ENCODE results near the gene FEM1C.

The FEM1C gene

GRCh38 chr5:115545351-115545882 lies 842 bp upstream of the FEM1C start:
- H3K4me3 ChIP-seq (ENCODE audit: low read length), result peak overlapping the region; percentile 64

GRCh38 chr5:115544043-115544435 lies 536 bp downstream of the FEM1C start:
- Histone ChIP-seq H2AFZ (ENCODE audit: low read depth, low read length) (no peak overlapping the region), H3K27me3 (ENCODE audit: low read depth, low read length) (no peaks in the 10 kb centered on the region), H3K79me2 (ENCODE audit: low read length) (peaks cover 55% of the 10 kb centered on the region), H4K20me1 (ENCODE audit: insufficient read depth, low read length) (peaks cover 47% of the 10 kb centered on the region), H3K36me3 (replicated peaks; ENCODE audit: low read depth, low read length) (peaks cover 42% of the 10 kb centered on the region), H3K4me2 (ENCODE audit: low read length) (peak overlapping the region; percentile 99), H3K4me1 (ENCODE audit: low read length) (peaks cover 38% of the 10 kb centered on the region), H3K9ac (ENCODE audit: low read length) (peak overlapping the region; percentile 78), H3K27ac (ENCODE audit: low read length) (peak overlapping the region; percentile 81), H3K4me3 (ENCODE audit: low read length) (peak overlapping the region; percentile 94), H3K9me3 (ENCODE audit: insufficient read depth, low read length) (0 out of 2 replicates have a peak, but pooled peaks cover 8% of the 10 kb centered on the region)
- TF ChIP-seq CTCF (IDR thresholded peaks at IDR 0.05; ENCODE audit: low read depth, low read length) (no peak), EZH2phosphoT487 (IDR thresholded peaks at IDR 0.05; ENCODE audit: low read depth) (no peak)

More at GRCh38 chr5:115545351-115545882, 842 bp upstream of the FEM1C start:
- H3K36me3 ChIP-seq (replicated peaks; ENCODE audit: low read depth, low read length), result peaks cover 29% of the 10 kb centered on the region
- TF ChIP-seq EZH2phosphoT487 (IDR thresholded peaks at IDR 0.05; ENCODE audit: low read depth) (no peak), CTCF (IDR thresholded peaks at IDR 0.05; ENCODE audit: low read depth, low read length) (no peak)
- no peak overlapping the region for H3K27ac ChIP-seq (ENCODE audit: low read length)
- H3K27me3 ChIP-seq (ENCODE audit: low read depth, low read length), result no peaks in the 10 kb centered on the region
- peak overlapping the region; percentile 66 for H3K4me2 ChIP-seq (ENCODE audit: low read length)
- H4K20me1 ChIP-seq (ENCODE audit: insufficient read depth, low read length), result peaks cover 33% of the 10 kb centered on the region
- H3K9me3 ChIP-seq (ENCODE audit: insufficient read depth, low read length), result 0 out of 2 replicates have a peak, but pooled peaks cover 8% of the 10 kb centered on the region
- H2AFZ ChIP-seq (ENCODE audit: low read depth, low read length), result no peak overlapping the region
- peaks cover 41% of the 10 kb centered on the region for H3K79me2 ChIP-seq (ENCODE audit: low read length)
- H3K4me1 ChIP-seq (ENCODE audit: low read length), result peaks cover 45% of the 10 kb centered on the region
- H3K9ac ChIP-seq (ENCODE audit: low read length), result peak overlapping the region; percentile 50; the same call in 1 of the 2 replicates

- H4K20me1 ChIP-seq (ENCODE audit: insufficient read depth, low read length), result peaks cover 52% of the 10 kb centered on the region
- H3K79me2 ChIP-seq (ENCODE audit: low read length), result peaks cover 60% of the 10 kb centered on the region
- peaks cover 48% of the 10 kb centered on the region for H3K36me3 ChIP-seq (replicated peaks; ENCODE audit: low read depth, low read length)
- TF ChIP-seq EZH2phosphoT487 (IDR thresholded peaks at IDR 0.05; ENCODE audit: low read depth) (no peak), CTCF (IDR thresholded peaks at IDR 0.05; ENCODE audit: low read depth, low read length) (no peak)
- no peaks in the 10 kb centered on the region for H3K27me3 ChIP-seq (ENCODE audit: low read depth, low read length)
- H3K27ac ChIP-seq (ENCODE audit: low read length), result peak overlapping the region; percentile 81
- H3K9me3 ChIP-seq (ENCODE audit: insufficient read depth, low read length), result 0 out of 2 replicates have a peak, but pooled peaks cover 8% of the 10 kb centered on the region
- peak overlapping the region; percentile 94 for H3K4me3 ChIP-seq (ENCODE audit: low read length)
- peak overlapping the region; percentile 78 for H3K9ac ChIP-seq (ENCODE audit: low read length)
- H2AFZ ChIP-seq (ENCODE audit: low read depth, low read length), result no peak overlapping the region
- H3K4me2 ChIP-seq (ENCODE audit: low read length), result peak overlapping the region; percentile 99
- peaks cover 34% of the 10 kb centered on the region for H3K4me1 ChIP-seq (ENCODE audit: low read length)
These were observed 1.1 kb downstream of the FEM1C start for GRCh38 chr5:115543365-115544042.

GRCh38 chr5:115542651-115543364 lies 1.8 kb downstream of the FEM1C start:
- H3K4me1 ChIP-seq (ENCODE audit: low read length), result peaks cover 34% of the 10 kb centered on the region
- peaks cover 53% of the 10 kb centered on the region for H3K36me3 ChIP-seq (replicated peaks; ENCODE audit: low read depth, low read length)
- no peaks in the 10 kb centered on the region for H3K27me3 ChIP-seq (ENCODE audit: low read depth, low read length)
- peaks cover 59% of the 10 kb centered on the region for H4K20me1 ChIP-seq (ENCODE audit: insufficient read depth, low read length)
- no peak overlapping the region for H3K27ac ChIP-seq (ENCODE audit: low read length)
- H3K79me2 ChIP-seq (ENCODE audit: low read length), result peaks cover 67% of the 10 kb centered on the region
- peak overlapping the region; percentile 94 for H3K4me3 ChIP-seq (ENCODE audit: low read length)
- TF ChIP-seq EZH2phosphoT487 (IDR thresholded peaks at IDR 0.05; ENCODE audit: low read depth) (no peak), CTCF (IDR thresholded peaks at IDR 0.05; ENCODE audit: low read depth, low read length) (no peak)
- H3K9me3 ChIP-seq (ENCODE audit: insufficient read depth, low read length), result 0 out of 2 replicates have a peak, but pooled peaks cover 8% of the 10 kb centered on the region
- peak overlapping the region; percentile 78 for H3K9ac ChIP-seq (ENCODE audit: low read length)
- H3K4me2 ChIP-seq (ENCODE audit: low read length), result peak overlapping the region; percentile 99
- H2AFZ ChIP-seq (ENCODE audit: low read depth, low read length), result no peak overlapping the region

Measured in OCI-LY3 (cell line).